ENCODE data around the gene ACSL1.

The ACSL1 gene

GRCh38 chr4:184764601-184765000 is 61.2 kb downstream of the ACSL1 start:
- TF ChIP-seq Cebpa-rat (IDR thresholded peaks at IDR 0.05) = no peak
- Histone ChIP-seq H3K36me3 (peaks cover 59 to 100% (median 100%) of the 10 kb centered on the region in 11 experiments), H3K9me3 (replicated peaks in 1 of 11) (peaks cover 0 to 15% (median 11%) of the 10 kb centered on the region in 11 experiments; a peak in 10 of 22 replicates), H3K27me3 (no peaks in the 10 kb centered on the region), H3K4me1 (peaks cover 0 to 25% (median 14%) of the 10 kb centered on the region in 10 experiments; a peak in 15 of 20 replicates), H4K20me1 (peaks cover 0 to 100% (median 0%) of the 10 kb centered on the region in 11 experiments; a peak in 8 of 22 replicates), H3K27ac (no peak overlapping the region), H3K9ac (0 out of 22 replicates have a peak overlapping the region, but pooled peaks of 1 of the 11 experiments have one; percentile 37), H3K4me2 (no peak overlapping the region), H3K4me3 (no peak overlapping the region)

GRCh38 chr4:184763150-184763780 is 62.5 kb downstream of the ACSL1 start:
- Histone ChIP-seq H4K20me1 (peaks cover 0 to 98% (median 0%) of the 10 kb centered on the region in 11 experiments; a peak in 8 of 22 replicates), H3K4me3 (no peak overlapping the region), H3K4me1 (peaks cover 0 to 25% (median 14%) of the 10 kb centered on the region in 10 experiments; a peak in 15 of 20 replicates), H3K27ac (peak overlapping the region in 4 of 11 experiments; percentile 11 to 66 (median 60); a peak in 5 of 22 replicates), H3K9me3 (replicated peaks in 1 of 11) (peaks cover 0 to 16% (median 11%) of the 10 kb centered on the region in 11 experiments; a peak in 10 of 22 replicates), H3K4me2 (peak overlapping the region in 6 of 11 experiments; percentile 23 to 47 (median 35); a peak in 8 of 22 replicates), H3K9ac (peak overlapping the region in 2 of 11 experiments; percentile 2 to 6; a peak in 1 of 22 replicates), H3K36me3 (peaks cover 58 to 96% (median 93%) of the 10 kb centered on the region in 11 experiments), H3K27me3 (no peaks in the 10 kb centered on the region)
- TF ChIP-seq Cebpa-rat (IDR thresholded peaks at IDR 0.05) = no peak

- Histone ChIP-seq H4K20me1 (peaks cover 0 to 98% (median 0%) of the 10 kb centered on the region in 11 experiments; a peak in 9 of 22 replicates), H3K9ac (peak overlapping the region in 5 of 11 experiments; percentile 2 to 26 (median 4); a peak in 1 of 22 replicates), H3K36me3 (peaks cover 58 to 96% (median 93%) of the 10 kb centered on the region in 11 experiments), H3K9me3 (replicated peaks in 1 of 11) (peaks cover 0 to 16% (median 11%) of the 10 kb centered on the region in 11 experiments; a peak in 10 of 22 replicates), H3K4me3 (no peak overlapping the region), H3K27me3 (no peaks in the 10 kb centered on the region), H3K4me1 (peaks cover under 1 to 26% (median 19%) of the 10 kb centered on the region in 10 experiments; a peak in 17 of 20 replicates), H3K27ac (peak overlapping the region in 9 of 11 experiments; percentile 35 to 66 (median 58); a peak in 15 of 22 replicates), H3K4me2 (peak overlapping the region in 8 of 11 experiments; percentile 11 to 47 (median 30); a peak in 13 of 22 replicates)
- TF ChIP-seq Cebpa-rat (IDR thresholded peaks at IDR 0.05) = no peak
These were observed 63.7 kb downstream of the ACSL1 start for GRCh38 chr4:184762100-184762499.

- H3K27me3 ChIP-seq = no peaks in the 10 kb centered on the region
- no peak overlapping the region for H3K9ac ChIP-seq
- H3K27ac ChIP-seq = no peak overlapping the region
- no peak overlapping the region for H3K4me3 ChIP-seq
- H4K20me1 ChIP-seq = peaks cover 0 to 98% (median 0%) of the 10 kb centered on the region in 11 experiments; a peak in 9 of 22 replicates
- peaks cover 54 to 96% (median 93%) of the 10 kb centered on the region in 11 experiments for H3K36me3 ChIP-seq
- peaks cover 0 to 16% (median 11%) of the 10 kb centered on the region in 11 experiments; a peak in 10 of 22 replicates for H3K9me3 ChIP-seq (replicated peaks in 1 of 11)
- H3K4me2 ChIP-seq = no peak overlapping the region
- no peak for TF ChIP-seq Cebpa-rat (IDR thresholded peaks at IDR 0.05)
- peaks cover 13 to 40% (median 26%) of the 10 kb centered on the region in 10 experiments; a peak in 19 of 20 replicates for H3K4me1 ChIP-seq
These were observed 65.1 kb downstream of the ACSL1 start for GRCh38 chr4:184760681-184761080.

GRCh38 chr4:184757810-184758209 is 68.0 kb downstream of the ACSL1 start:
- no peak for TF ChIP-seq Cebpa-rat (IDR thresholded peaks at IDR 0.05)
- H3K4me3 ChIP-seq = no peak overlapping the region

GRCh38 chr4:184756399-184756798 is 69.4 kb downstream of the ACSL1 start:
- Histone ChIP-seq H3K9ac (peak overlapping the region in 1 of 11 experiments; percentile 38; a peak in 1 of 22 replicates), H4K20me1 (peaks cover 0 to 98% (median 0%) of the 10 kb centered on the region in 11 experiments; a peak in 9 of 22 replicates), H3K9me3 (replicated peaks in 1 of 11) (peaks cover 0 to 16% (median 11%) of the 10 kb centered on the region in 11 experiments; a peak in 10 of 22 replicates), H3K27me3 (no peaks in the 10 kb centered on the region), H3K36me3 (peaks cover 44 to 91% (median 86%) of the 10 kb centered on the region in 11 experiments), H3K4me2 (peak overlapping the region in 1 of 11 experiments; percentile 6; a peak in 1 of 22 replicates), H3K27ac (no peak overlapping the region), H3K4me1 (peaks cover 19 to 66% (median 37%) of the 10 kb centered on the region in 10 experiments), H3K4me3 (no peak overlapping the region)
- no peak for TF ChIP-seq Cebpa-rat (IDR thresholded peaks at IDR 0.05)

More at GRCh38 chr4:184757810-184758209, 68.0 kb downstream of the ACSL1 start:
- Histone ChIP-seq H4K20me1 (peaks cover 0 to 98% (median 0%) of the 10 kb centered on the region in 11 experiments; a peak in 9 of 22 replicates), H3K4me1 (peaks cover 17 to 61% (median 32%) of the 10 kb centered on the region in 10 experiments), H3K9me3 (replicated peaks in 1 of 11) (peaks cover 0 to 16% (median 11%) of the 10 kb centered on the region in 11 experiments; a peak in 10 of 22 replicates), H3K27ac (no peak overlapping the region), H3K36me3 (peaks cover 47 to 96% (median 93%) of the 10 kb centered on the region in 11 experiments), H3K27me3 (no peaks in the 10 kb centered on the region), H3K9ac (peak overlapping the region in 1 of 11 experiments; percentile 41; a peak in 1 of 22 replicates), H3K4me2 (no peak overlapping the region)

- Histone ChIP-seq H4K20me1 (peaks cover 0 to 98% (median 0%) of the 10 kb centered on the region in 11 experiments; a peak in 9 of 22 replicates), H3K4me1 (peaks cover 22 to 77% (median 44%) of the 10 kb centered on the region in 10 experiments), H3K27me3 (no peaks in the 10 kb centered on the region), H3K4me3 (no peak overlapping the region), H3K27ac (no peak overlapping the region), H3K36me3 (peaks cover 32 to 80% (median 75%) of the 10 kb centered on the region in 11 experiments), H3K4me2 (no peak overlapping the region), H3K9me3 (replicated peaks in 1 of 11) (peaks cover 0 to 8% (median 5%) of the 10 kb centered on the region in 11 experiments; a peak in 10 of 22 replicates), H3K9ac (peak overlapping the region in 1 of 11 experiments; percentile 38; a peak in 1 of 22 replicates)
- no peak for TF ChIP-seq Cebpa-rat (IDR thresholded peaks at IDR 0.05)
These were observed 70.5 kb downstream of the ACSL1 start for GRCh38 chr4:184755278-184755677.

GRCh38 chr4:184752496-184753275 is 73.1 kb downstream of the ACSL1 start:
- no peak for TF ChIP-seq Cebpa-rat (IDR thresholded peaks at IDR 0.05)
- H3K4me2 ChIP-seq = peak overlapping the region; percentile 37 to 85 (median 54)
- H3K4me3 ChIP-seq = no peak overlapping the region

More at GRCh38 chr4:184752496-184753275, 73.1 kb downstream of the ACSL1 start:
- peaks cover 22 to 96% (median 52%) of the 10 kb centered on the region in 10 experiments for H3K4me1 ChIP-seq
- no peaks in the 10 kb centered on the region for H3K9me3 ChIP-seq (replicated peaks in 1 of 11)
- H3K9ac ChIP-seq = peak overlapping the region in 2 of 11 experiments; percentile 2 to 9; a peak in 1 of 22 replicates
- H3K27ac ChIP-seq = peak overlapping the region in 10 of 11 experiments; percentile 0 to 34 (median 17); a peak in 11 of 22 replicates
- H3K36me3 ChIP-seq = peaks cover 16 to 61% (median 55%) of the 10 kb centered on the region in 11 experiments; a peak in 21 of 22 replicates
- H4K20me1 ChIP-seq = peaks cover 0 to 100% (median 0%) of the 10 kb centered on the region in 11 experiments; a peak in 9 of 22 replicates
- no peaks in the 10 kb centered on the region for H3K27me3 ChIP-seq
